MM.1S (cell line): Measurements from ENCODE around the gene ADARB2.

Experiments used
- EZH2 ChIP-seq: fragments of 300-600 bp; sonication (generic); optimal IDR thresholded peaks from 2 replicates; pipeline ENCODE3; 2017; ENCODE audit warnings: low read depth, mild to moderate bottlenecking, antibody characterized with exemption, low read length, mixed read lengths
- TF ChIP-seq, protein P1 (sequence below): fragments of 300-600 bp; sonication (generic); IDR thresholded peaks from 2 replicates; pipeline ENCODE4 v1.5.1; 2016; ENCODE audit warnings: antibody characterized with exemption, low read length, mixed read lengths

GRCh38 chr10:1729751-1730150, 7.6 kb downstream of the ADARB2 start:
- TF ChIP-seq, protein P1, sequence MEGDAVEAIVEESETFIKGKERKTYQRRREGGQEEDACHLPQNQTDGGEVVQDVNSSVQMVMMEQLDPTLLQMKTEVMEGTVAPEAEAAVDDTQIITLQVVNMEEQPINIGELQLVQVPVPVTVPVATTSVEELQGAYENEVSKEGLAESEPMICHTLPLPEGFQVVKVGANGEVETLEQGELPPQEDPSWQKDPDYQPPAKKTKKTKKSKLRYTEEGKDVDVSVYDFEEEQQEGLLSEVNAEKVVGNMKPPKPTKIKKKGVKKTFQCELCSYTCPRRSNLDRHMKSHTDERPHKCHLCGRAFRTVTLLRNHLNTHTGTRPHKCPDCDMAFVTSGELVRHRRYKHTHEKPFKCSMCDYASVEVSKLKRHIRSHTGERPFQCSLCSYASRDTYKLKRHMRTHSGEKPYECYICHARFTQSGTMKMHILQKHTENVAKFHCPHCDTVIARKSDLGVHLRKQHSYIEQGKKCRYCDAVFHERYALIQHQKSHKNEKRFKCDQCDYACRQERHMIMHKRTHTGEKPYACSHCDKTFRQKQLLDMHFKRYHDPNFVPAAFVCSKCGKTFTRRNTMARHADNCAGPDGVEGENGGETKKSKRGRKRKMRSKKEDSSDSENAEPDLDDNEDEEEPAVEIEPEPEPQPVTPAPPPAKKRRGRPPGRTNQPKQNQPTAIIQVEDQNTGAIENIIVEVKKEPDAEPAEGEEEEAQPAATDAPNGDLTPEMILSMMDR: no peak
- TF ChIP-seq EZH2: no peak
